NCI-H345 treated with DMSO at 0.1 percent for 48 hours (cell line): ENCODE data around the gene DEFB129.
"Not testable (repeated sequence)": the region's sequence is repeated elsewhere in the genome, so short reads cannot be mapped to it uniquely, and the experiment has no call there.

Source experiments
- DNase-seq: peaks from one replicate; lab custom pipeline; 2025; ENCODE audit not compliant: unreplicated experiment; lab: John Stamatoyannopoulos, UW

The DEFB129 gene, protein sequence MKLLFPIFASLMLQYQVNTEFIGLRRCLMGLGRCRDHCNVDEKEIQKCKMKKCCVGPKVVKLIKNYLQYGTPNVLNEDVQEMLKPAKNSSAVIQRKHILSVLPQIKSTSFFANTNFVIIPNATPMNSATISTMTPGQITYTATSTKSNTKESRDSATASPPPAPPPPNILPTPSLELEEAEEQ

DNA sequence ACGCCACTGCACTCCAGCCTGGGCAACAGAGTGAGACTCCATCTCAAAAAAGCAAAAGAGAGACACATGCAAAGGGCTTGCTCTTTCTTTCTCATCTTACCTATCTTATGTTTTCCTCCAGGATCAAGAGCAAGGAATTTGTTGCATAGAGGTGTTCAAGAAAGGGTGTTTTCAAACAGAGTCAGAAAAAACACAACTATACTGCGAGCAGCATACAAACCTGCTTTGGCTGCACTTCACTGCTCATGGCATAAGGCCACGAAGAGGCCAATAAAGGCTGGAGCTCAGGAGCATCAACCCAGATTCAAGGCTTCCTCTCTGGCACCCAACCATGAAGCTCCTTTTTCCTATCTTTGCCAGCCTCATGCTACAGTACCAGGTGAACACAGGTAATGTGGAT lies at the start of gene DEFB129:
Gene DEFB129, plus strand, starts transcription at position 301 of the 400 bp plus-strand sequence. Its CDS starts 31 bp downstream, at position 332.
- DNase-seq, result no peak

DNA sequence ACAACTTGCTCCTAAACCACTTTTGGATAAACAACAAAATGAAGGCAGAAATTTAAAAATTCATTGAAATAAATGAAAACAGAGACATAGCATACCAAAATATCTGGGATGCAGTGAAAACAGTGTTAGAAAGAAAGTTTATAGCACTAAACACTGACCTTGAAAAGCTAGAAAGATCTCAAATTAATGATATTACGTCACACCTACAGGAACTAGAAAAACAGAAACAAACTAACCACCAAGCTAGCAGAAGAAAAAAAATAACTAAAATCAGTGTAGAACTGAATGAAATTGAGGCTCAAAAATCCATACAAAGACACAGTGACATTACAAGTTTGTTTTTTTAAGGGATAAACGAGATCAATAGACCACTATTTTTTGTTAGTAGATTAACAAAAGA lies 42.8 kb upstream of the DEFB129 start:
- DNase-seq, result no peak

GRCh38 chr20:187733-188132 lies 39.3 kb upstream of the DEFB129 start:
- no peak for DNase-seq

DNA sequence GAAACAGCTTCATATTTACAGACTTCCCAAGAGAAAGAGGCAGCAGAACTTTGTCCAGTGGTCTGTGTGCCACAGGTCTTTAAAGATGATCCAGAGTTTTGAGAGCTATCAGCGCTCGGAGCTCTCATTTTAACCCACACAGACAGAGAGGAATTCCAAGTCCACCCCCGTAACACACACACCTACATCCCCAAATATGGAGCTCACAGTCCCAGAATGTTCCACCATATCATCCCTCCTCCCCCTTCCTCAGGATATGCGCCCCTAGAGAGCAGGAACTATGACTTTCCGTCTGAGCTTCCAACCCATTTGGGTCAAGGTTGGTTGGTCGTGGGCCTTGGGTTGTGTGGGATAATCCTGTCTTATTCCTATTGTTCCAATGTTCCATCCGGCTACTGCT lies 37.4 kb upstream of the DEFB129 start, which contains the start of gene DEFB128:
Gene DEFB128, minus strand, starts transcription at position 101 of the 400 bp plus-strand sequence. Its CDS starts 88 bp downstream, at position 13.
- no peak for DNase-seq

GRCh38 chr20:198225-198624 lies 28.8 kb upstream of the DEFB129 start:
- DNase-seq, result no peak

GRCh38 chr20:199996-200395 lies 27.1 kb upstream of the DEFB129 start:
- DNase-seq, result no peak

DNA sequence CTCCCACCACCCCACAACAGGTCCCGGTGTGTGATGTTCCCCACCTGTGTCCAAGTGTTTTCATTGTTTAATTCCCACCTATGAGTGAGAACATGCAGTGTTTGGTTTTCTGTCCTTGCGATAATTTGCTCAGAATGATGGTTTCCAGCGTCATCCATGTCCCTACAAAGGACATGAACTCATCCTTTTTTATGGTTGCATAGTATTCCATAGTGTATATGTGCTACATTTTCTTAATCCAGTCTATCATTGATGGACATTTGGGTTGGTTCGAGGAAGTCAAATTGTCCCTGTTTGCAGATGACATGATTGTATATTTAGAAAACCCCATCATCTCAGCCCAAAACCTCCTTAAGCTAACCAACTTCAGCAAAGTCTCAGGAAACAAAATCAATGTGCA lies 23.4 kb upstream of the DEFB129 start:
- DNase-seq, result not testable (repeated sequence)

GRCh38 chr20:208942-209566 lies 18.0 kb upstream of the DEFB129 start:
- peak; percentile 5 for DNase-seq

DNA sequence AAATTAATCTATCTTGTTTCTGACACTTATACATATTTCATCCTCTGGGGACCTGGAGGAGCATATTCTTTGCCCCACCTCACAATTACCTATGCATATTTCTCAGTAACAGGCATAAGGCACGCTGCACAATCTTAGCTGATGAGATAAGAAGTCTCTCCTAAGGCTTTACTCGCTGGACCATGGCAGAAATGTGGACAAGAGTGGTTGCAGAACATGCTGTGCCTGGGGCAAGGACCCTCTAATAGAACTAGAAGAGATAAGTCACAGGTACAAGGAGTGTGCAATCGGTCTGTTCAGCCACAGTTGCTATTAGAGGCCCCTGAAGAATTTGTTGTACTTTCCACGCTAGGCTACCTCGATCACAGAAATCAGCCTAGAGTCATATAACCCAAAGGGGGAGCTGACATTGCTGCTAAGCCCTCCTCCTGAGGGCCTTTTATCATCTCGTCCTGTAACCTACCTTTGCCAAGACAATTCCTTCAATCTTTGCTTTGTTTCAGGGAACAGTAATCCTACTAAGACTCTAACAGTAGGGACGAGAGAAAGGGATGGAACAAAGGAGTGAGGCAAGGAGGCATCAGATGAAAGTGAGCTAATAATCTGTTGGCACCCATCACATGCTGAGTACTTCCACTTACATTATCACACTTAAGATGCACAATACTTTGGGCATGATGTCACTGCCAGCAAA lies 16.1 kb upstream of the DEFB129 start:
- DNase-seq, result no peak

DNA sequence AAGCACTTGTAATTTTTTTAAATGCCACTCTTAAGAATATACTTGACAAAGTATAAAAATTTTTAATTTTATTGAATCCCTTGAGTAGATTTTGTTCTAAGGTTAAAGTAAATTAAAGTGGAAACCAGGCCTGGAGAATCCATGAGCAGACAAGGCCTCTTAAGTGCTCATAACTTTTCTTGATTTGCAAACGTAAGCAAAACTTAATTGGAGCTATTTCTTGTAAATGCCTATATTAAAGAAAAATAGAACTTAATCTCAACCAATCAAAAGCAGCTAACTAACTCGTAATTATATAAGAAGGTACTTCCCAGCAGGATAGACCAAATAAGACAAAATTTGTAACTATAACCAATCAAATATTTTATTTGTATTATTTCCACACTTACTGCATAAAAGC lies 12.7 kb upstream of the DEFB129 start:
- DNase-seq, result no peak

DNA sequence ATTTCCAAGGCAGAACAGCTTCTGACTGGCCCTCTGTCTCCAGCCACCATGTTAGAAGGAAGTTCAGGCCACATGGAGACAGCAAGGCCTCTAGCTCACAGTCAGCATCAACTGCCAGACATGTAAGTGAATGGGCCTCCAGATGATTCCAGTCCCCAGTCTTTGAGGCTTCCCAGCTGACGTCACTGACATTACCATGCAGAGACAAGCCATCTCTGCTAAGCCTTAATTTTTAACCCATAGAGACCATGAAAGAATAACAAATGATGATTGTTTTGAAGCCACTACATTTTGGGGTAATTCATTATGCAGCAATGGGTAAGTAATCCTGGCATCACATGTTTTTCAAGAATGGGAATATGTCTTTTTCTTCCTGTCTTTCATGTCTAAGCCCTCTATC lies 11.3 kb upstream of the DEFB129 start:
- no peak for DNase-seq

GRCh38 chr20:217266-217665 lies 9.8 kb upstream of the DEFB129 start:
- no peak for DNase-seq

GRCh38 chr20:219290-220115 lies 7.6 kb upstream of the DEFB129 start:
- DNase-seq, result peak; percentile 2

GRCh38 chr20:221258-221830 lies 5.7 kb upstream of the DEFB129 start:
- DNase-seq, result no peak

DNA sequence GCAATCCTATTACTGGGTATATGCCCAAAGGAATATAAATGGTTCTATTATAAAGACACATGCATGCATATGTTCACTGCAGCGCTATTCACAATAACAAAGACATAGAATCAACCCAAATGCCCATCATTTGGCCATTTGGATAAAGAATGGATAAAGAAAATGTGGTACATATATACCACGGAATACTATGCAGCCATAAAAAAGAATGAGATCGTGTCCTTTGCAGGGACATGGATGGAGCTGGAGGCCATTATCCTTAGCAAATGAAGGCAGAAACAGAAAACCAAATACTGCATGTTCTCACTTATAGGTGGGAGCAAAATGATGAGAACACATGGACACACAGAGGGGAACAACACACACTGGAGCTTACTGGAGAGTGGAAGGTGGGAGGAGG lies 1.2 kb upstream of the DEFB129 start:
- not testable (repeated sequence) for DNase-seq

DNA sequence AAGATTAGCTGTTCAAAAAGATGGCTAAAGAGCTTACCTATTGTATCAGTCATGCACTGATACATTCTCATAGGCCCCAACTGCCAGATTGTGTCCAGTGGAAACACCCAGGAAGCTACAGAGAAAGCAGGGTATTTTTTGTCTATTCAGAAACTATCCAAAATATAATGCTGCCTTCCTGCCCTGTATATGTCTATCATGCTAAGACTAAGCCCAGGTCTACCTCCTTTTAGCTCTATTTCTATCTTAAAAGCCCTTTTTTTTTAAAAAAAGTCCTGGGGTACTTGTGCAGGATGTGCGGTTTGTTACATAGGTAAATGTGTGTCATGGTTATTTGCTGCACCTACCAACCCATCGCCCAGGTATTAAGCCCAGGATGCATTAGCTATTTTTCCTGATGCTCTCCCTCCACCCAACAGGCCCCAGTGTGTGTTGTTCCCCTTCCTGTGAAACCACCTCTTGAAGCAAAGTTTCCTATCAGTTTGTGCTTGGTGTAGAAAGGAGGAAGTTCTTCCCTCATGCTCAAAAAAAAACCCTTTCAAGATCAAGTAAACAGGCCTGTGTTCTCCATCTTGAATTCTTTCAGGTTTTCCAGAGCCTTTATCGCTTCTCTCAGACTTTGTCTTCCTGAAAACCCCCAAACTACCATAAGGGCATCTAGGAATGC lies 514 bp downstream of the DEFB129 start:
- no peak for DNase-seq

DNA sequence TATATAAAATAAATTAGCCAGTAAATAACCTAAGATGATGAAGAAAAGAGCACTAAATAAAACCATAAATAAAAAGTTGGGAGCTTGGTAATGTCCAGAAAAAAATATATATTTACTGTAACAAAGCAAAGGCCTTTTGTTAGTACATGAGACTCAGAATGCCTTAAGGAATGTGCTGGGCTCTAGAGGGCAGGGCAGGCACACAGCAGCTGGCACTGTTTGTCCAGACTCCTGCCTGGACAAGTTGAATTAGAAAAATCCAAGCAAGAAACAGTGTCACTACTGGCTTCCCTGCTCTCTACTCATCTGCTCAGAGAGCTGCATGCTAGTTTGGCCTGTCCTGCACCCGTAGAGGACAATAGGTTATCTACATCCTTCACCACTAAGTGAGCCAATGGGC lies 8.8 kb downstream of the DEFB129 start:
- DNase-seq, result no peak

DNA sequence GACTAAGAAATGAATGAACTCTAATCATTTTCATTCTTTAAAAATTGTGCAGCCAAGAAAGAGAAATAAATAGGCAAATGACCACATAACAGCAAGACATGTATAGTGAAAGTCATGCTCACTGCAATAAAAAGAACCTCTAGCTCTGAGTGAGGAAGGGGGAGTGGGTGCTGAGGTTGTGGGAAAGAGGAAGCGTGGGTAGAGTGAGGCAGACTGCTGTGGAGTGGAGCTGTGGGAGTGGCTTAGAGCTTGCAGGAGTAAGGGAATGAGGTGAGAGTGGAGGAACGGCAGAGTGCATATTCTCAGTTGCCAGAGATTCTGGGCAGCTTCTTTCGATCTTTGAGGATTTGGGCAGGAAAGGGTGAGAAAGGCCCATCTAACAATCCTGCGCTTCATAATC lies 10.4 kb downstream of the DEFB129 start:
- DNase-seq, result no peak

DNA sequence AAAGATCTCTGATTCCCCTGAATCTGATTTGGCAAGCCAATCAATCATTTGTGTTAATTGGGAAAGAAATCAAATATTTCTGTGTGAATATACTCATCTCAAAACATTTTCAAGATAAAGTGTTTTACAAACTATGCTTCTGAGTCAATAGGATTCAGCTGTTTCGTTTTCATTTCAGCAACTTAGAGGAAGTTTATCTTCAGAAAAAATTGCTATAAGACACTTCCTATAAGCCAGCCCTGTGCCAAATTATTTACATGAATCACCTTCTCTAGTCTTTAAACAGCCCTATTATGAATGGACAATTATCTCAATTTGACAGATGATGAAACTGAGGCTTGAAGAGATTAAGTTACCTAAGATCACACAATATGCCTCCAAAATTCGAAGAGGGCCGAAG lies 10.9 kb downstream of the DEFB129 start:
- no peak for DNase-seq

- no peak for DNase-seq
Measured at GRCh38 chr20:242905-243304, 15.8 kb downstream of the DEFB129 start.

- no peak for DNase-seq
Measured at GRCh38 chr20:251354-251753, 24.3 kb downstream of the DEFB129 start.
